HTR-8/SVneo (cell line): ENCODE data around the gene CDHR3.

ENCODE experiments used
- DNase-seq: peaks from one replicate; pipeline ENCODE4 v3.0.0; 2011; ENCODE audit warnings: low spot score, mixed read lengths; ENCODE audit not compliant: insufficient read length
- FAIRE-seq: peaks from 2 replicates; lab custom pipeline; 2011; peaks lifted over from hg19 to GRCh38; lab: Jason Lieb, UNC

The CDHR3 gene, protein sequence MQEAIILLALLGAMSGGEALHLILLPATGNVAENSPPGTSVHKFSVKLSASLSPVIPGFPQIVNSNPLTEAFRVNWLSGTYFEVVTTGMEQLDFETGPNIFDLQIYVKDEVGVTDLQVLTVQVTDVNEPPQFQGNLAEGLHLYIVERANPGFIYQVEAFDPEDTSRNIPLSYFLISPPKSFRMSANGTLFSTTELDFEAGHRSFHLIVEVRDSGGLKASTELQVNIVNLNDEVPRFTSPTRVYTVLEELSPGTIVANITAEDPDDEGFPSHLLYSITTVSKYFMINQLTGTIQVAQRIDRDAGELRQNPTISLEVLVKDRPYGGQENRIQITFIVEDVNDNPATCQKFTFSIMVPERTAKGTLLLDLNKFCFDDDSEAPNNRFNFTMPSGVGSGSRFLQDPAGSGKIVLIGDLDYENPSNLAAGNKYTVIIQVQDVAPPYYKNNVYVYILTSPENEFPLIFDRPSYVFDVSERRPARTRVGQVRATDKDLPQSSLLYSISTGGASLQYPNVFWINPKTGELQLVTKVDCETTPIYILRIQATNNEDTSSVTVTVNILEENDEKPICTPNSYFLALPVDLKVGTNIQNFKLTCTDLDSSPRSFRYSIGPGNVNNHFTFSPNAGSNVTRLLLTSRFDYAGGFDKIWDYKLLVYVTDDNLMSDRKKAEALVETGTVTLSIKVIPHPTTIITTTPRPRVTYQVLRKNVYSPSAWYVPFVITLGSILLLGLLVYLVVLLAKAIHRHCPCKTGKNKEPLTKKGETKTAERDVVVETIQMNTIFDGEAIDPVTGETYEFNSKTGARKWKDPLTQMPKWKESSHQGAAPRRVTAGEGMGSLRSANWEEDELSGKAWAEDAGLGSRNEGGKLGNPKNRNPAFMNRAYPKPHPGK

DNA sequence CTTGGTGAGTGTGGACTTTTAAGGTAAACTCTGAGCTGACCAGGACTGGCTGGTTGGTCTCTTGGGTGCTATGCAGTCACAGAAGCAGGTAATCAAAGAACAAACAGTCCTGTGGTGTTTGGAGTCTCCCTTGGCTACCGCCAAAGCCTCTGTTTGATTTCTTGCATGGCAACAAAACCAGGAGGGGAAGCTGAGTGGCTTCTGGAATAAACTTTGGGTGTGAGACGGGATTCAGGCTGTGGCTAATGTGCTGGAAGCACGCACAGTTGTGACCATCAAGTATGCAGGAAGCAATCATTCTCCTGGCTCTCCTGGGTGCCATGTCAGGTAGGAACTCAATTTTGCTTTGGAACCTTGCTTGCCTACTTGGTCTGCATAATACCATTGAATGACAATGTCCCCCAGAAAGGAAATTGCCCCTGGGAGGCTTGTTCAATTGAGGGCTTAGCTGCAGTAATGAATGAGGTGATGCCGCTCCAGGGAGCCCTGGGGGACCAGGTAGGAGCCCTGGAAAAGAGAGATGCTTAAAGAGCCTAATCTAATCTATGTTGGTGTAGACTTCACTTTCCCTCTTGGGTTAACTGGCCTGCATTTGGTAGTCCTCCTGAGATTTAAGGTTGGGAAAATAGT is at the start of gene CDHR3:
CDHR3 (plus strand) TSS at position 227 of the 630 bp plus-strand sequence; CDS start at position 282, 55 bp downstream.
- no peak for DNase-seq
- FAIRE-seq = no peak

DNA sequence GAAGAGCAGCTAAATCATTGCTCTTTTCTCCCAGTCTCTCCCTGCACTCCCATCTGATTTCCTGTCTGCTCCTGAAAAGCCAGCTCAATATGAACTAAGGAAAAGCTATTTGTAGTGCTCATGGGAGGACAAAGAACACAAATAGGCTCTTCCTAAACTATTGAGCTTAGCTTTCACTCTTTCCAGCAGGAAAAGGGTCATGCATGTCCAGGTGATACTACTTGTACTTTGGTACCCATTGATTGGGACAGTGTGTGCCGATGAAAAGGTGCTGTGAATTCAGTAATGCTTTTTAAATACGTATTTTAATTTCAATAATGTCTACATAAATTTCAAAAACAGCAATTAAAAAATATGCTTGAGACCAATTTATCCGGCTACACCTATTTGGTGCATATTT is 49.1 kb upstream of the CDHR3 start:
- no peak for DNase-seq
- no peak for FAIRE-seq

DNA sequence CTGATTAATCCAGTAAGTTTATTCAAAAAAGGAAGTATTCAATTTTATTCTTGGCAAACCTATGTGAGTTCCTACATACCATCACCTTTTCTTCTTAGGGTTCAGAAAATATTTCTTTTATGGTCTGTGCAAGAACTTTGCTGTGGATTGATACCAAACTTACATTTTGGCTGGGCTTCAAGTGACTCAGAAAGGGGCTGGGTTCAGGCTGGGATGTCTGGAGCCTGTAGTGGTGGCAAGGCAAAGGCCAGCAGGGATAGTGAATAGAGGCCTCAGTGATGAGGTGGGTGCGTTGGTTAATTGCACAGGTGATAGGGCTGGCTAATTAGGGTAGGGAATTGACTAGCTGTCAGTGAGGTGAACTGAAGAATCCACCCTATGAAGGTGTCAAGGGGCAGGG is 46.5 kb upstream of the CDHR3 start:
- no peak for FAIRE-seq
- no peak for DNase-seq

DNA sequence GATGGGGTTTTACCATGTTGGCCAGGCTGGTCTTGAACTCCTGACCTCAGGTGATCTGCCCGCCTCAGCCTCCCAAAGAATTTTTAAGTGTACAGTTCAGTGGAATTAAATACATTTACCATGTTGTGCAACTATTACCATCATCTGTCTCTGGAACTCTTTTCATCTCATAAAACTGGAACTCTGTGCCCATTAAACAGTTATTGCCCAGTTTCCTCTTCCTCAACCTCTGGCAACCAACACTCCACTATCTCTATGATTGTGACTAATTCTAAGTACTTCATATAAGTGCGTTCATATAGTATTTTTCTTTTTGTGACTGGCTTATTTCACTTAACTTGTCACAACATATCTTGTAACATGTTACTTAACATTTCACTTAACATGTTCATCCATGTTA is 45.4 kb upstream of the CDHR3 start:
- no peak for FAIRE-seq
- DNase-seq = no peak

DNA sequence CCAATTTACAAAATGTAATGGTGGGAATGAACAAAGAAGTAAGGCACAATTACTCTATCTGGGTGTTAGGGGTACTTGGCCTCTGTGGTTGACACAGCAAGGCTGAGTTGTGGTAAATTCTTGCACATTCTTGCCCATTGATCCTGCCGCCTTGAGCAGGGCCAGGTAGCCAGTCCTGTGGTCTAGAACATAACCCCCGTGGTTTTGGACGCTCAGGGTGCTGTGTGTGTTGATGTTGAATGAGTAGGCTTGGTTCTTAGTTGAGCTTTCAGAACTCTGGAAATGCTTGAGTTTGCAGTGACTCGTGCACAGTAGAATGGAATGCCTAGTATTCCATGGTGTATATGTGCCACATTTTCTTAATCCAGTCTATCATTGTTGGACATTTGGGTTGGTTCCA is 42.3 kb upstream of the CDHR3 start:
- no peak for FAIRE-seq
- no peak for DNase-seq

DNA sequence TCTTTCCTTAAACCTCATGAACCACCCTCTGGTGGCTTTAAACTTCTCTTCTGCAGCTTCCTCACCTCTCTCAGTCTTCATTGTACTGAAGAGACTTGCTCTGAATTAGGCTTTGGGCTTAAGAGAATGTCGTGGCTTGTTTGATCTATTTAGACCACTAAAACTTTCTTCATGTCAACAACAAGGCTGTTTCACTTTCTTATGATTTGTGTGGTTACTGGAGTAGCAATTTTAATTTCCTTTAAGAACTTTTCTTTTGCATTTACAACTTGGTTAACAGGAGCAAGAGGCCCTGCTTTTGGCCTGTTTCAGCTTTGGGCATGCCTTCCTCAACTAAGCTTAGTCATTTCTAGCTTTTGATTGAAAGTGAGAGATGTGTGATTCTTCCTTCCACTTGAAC is 38.1 kb upstream of the CDHR3 start:
- DNase-seq = no peak
- FAIRE-seq = no peak

DNA sequence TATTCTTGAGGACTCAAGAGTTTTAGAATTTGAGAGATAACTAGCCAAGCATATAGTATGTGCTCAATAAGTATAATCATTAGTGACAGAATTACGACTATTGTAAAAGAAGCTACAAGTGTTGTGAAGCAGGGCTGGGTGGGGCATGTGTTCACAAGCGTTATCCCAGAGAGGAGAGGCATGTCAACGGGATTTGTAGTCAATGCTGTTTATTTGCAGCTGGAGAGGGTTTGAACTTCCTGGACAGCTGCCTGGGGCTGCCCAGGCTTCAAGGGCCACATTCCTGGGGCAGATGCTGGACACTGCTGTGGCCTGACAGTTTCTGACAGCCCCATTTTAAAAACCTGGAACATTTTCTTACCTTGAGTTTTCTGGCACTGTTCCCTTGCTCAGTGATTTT is 36.9 kb upstream of the CDHR3 start:
- no peak for DNase-seq
- FAIRE-seq = no peak

DNA sequence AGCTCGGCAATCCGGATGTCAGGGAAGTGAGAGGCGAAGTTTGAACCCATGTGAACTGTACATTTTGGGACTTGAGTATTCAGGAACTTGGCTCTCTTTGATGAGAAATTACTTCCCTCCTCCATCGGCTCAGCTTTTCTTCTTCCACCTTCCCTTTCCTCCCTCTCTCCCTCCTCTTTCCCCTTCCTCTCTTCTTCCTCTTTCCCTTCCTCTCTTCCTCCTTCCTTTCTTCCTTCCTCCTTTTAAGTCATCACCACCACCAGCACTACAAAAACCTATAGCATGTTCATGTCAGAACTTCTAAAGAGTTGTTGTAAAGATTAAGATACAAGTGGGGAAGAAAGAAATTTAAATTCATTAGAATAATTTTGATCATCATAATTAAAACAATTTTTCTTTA is 31.9 kb upstream of the CDHR3 start:
- DNase-seq (no peak), FAIRE-seq (no peak)

DNA sequence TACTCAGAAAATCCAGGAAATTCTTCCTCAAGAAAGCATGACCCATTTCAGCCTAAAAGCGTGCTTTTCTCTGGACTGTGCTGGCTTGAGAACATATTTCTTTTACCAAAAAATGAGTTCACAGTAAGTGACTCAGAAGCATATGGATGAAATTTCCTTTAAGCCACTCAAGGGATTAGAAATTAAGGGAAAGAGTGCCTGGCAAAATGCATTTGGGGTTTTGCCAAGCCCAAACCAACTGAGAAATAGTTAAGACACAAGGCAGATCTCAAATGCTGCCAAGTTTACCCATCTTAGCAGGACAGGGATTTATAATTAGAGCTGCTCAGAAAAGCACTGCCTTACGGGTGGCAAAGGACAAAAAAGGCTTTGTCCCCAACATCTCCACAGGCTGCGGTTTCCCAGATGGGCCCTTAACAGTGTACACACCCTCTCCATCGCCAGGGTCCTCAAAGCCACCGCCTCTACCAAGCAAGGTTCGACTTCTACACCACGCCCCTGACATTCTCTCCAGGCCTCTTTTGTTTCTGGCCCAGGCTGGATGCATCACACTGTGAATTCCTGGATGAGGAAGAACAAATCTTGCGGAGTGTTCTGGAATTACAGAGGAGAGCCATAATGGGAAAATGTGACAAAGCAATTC is 30.1 kb upstream of the CDHR3 start:
- DNase-seq (no peak), FAIRE-seq (no peak)

DNA sequence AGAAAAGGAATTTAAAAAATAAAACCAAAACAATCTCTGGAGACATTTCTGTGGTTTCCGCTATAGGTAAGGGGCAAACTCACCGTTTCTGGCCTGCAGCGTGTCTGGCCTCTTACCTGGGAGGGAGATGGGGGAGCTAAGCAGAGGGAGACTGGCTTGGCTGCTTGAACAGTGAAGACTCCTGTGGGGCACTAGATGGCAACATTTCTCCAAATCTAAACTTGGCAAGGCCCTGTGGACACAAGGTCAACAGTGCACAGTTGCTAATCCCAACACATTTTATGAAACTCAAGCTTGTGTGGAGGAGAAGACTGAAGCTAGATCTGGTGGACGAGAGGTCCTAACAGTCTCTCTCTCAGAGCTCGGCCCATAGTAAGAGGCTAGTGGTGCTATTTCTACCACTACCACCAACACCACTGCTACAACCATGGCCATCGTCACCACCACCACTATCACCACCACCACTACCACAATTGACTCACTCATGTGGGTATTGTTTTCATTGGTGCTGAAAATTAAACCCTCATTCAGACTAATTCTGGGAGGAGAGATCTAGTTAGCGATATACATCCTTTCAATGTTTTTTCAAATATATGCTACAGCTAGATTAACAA is 28.4 kb upstream of the CDHR3 start:
- FAIRE-seq = no peak

DNA sequence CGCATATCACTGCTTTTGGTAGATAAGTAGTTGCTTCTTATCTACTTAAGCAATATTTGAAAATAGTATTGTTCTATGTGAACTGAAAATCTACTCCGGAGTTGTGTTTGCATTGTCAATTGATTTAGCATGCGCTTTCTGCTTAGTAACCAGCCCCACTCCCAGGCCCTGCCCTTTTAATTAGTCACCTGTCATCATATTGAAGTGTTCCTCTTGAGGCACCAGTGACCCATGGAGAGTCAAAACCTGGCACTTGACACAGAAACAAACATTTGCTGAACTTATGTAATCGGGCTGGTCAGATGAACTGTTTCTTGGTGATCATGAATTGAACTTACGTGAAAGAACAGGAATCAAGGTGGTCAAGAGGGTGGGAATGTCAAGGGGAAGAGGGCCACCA is 27.8 kb upstream of the CDHR3 start:
- FAIRE-seq (no peak), DNase-seq (no peak)

More for the DNA sequence above, 28.4 kb upstream of the CDHR3 start:
- DNase-seq = peak; percentile 30

DNA sequence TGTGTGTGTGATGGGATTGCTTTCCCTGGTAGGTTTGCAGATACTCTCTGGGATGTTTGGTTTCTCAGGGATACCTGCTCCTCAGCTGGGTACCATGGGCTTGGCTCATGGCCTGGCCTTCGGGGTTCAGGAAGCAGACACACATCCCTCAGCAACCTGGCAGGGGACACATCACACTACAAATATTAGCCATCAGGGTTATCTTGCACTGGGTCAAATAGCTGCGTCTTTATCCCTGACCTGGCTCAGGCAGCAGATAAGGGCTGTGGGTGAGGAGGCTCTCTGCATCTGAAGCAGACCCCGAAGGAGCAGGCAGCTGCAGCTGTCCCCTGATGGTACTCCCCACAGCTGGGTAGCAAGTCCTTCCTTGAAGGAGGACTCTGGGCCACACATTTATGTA is 25.7 kb upstream of the CDHR3 start:
- DNase-seq (no peak), FAIRE-seq (no peak)

DNA sequence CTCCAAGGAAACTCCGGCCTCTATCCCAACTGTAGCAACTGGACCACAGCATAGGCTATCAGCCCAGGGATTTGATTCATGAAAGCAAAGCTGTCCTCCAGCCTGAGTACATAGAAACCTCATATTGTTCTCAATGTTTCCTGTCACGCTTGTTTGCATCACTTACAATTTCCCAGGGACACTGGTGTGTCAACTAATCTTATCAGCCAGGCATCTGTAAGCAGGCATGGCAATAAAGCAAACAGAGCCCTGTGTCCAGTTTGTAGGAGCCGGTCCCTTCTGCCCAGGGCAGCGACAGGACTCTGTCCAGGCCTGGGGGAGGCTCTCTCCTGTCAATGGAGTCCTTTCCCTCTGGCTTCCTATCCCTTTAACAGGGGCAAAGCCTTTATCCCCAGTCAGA is 23.0 kb upstream of the CDHR3 start:
- no peak for FAIRE-seq
- DNase-seq = no peak

DNA sequence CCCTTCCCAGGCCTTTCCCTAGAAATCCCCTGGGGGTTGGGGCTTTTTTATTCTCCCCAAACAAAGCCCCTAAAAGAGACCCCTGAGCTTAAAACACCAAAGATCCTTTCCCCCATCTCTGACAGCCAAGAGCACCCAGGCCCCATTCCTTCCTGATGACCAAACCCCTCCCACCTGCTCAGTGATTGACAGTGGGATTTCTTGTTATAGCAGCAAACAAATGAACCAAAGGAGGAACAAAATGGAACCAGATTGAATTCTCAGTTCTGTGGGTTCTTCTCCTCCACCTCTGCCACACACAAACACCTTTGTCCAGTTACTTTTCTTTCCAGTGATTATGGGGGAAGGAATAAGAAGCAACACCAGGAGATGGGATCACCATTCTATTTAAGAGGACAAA is 21.5 kb upstream of the CDHR3 start:
- DNase-seq (no peak), FAIRE-seq (no peak)

DNA sequence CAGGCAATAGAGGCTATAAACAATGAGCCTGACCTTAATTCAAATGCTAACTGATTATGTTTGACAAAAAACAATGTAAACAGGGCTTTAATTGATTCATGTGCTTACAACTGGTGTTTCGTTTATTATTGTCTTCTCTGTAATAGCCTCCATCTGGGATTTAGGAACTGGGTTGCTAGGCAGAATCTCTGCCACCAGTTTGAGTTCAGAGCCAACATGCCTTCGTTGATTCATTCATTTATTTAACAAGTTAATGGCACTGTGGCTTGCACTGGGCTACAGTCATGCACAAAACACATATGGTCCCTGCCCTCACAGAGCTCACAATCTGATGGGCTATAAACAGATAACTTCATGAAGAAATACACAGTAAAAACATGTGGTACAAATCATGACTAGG is 19.6 kb upstream of the CDHR3 start:
- FAIRE-seq (no peak), DNase-seq (no peak)

DNA sequence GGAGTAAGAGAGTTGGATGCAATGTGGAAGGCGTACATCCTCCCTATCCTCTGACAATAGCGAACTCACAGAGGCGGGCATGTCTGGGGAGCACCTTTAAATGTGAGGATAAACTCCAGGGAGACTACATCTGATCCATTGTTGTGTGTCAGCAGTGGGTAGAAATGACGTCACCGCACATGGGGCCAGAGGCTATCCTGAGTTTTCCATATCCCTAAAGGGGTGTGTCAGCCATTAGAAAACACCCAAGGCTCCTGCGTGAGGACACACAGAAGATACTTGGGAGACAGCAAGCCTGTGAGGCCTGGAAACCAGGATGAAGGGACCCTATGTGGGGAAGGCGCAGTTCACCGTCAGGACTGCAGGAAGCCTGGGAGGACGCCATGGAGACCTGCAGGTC is 17.2 kb upstream of the CDHR3 start:
- no peak for DNase-seq
- no peak for FAIRE-seq

DNA sequence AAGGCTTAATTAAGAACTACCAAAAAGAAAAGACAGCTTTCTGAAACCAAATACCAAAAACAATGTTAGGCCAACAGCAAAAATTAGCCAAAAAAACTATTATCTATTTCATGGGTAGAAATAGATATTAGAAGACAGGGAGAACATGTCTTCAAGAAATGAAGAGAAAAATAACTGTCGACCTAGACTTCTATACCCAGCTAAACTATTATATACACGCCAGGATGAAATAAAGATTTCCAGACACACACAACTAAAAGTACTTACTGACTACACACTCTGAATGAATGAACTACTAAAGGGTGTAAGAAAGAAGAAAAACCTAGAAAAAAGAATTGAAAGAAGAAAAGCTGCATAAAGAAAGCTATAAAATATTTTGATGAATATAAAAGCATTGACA is 11.5 kb upstream of the CDHR3 start:
- FAIRE-seq = no peak

DNA sequence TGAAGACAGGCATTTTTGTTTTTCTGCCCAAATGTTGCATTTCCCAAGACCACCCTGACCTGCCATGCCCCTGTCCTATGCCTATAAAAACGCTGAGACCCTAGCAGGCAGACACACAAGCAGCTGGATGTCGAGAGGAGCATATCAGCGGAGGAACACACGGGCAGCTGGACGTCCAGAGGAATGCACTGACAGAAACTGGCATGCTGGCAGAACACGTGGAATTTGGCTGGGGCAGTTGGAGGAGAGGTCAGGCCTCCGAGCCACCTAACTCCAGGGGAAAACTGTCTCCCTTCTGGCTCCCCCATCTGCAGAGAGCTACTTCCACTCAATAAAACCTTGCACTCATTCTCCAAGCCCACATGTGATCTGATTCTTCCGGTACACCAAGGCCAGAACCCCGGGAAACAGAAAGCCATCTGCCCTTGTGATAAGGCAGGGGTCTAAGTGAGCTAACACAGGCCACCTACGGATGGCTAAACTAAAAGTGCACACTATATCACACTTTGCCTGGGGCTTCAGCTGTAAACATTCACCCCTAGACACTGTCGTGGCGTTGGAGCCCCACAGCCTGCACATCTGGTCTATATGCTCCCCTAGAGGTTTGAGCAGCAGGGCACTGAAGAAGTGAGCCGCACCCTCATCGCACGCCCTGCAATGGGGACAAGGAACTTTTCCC is 10.0 kb upstream of the CDHR3 start:
- FAIRE-seq = no peak

More for the DNA sequence above, 11.5 kb upstream of the CDHR3 start:
- no peak for DNase-seq

DNA sequence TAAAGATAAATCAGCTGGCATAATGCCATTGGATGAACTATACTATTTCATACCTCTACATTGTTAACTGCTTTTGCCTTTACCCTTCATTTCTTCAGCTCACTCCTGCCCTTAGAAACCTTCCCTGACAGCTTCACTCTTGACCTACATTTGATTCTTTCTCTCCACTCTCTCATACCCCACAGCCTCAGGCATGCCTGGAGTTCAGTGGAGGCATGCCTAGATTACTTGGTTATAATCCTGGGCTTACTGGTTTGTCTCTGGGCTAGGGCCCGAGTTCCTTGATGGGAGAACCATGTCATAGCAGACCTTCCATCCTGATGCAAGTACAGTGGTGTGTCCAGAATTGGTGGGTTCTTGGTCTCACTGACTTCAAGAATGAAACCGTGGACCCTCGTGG is 8.4 kb upstream of the CDHR3 start:
- DNase-seq (no peak), FAIRE-seq (no peak)

More for the DNA sequence above, 10.0 kb upstream of the CDHR3 start:
- no peak for DNase-seq
